GM12878 (cell line): ENCODE results near the gene RALBP1. TPM values are rescaled to one million over a fixed set of nuclear protein-coding genes. Genes with fewer than 3 reads are reported as not detected.

ENCODE experiments used
- ATAC-seq: fragments of 200-7000 bp; cut with Tn5 transposase; 3 replicates; pipeline ENCODE4 v1.9.1; 2020; ENCODE audit warnings: mild to moderate bottlenecking, moderate library complexity
- BruUV-seq: library from RNA; stranded (reverse); fragments of 400-500 nt; replicated peaks from 2 replicates; lab custom pipeline; 2021; lab: Mats Ljungman, UMichigan
- CTCF ChIA-PET: fragments of 300-600 bp; sonication (Branson Sonifier 250); formaldehyde crosslinking; extraction: SDS; loops from one replicate; lab custom pipeline; 2021; ENCODE audit warnings: inconsistent platforms; lab: Yijun Ruan, JAX
- POLR2A ChIA-PET: fragments of 350-600 bp; formaldehyde crosslinking; extraction: SDS; loops from one replicate; lab custom pipeline; 2021; ENCODE audit warnings: inconsistent platforms; lab: Charles Lee
- RAD21 ChIA-PET: fragments of 300-600 bp; sonication (Branson Sonifier 250); formaldehyde crosslinking; loops from one replicate; lab custom pipeline; 2023; ENCODE audit warnings: antibody characterized with exemption; ENCODE audit not compliant: unreplicated experiment; lab: Charles Lee
- SMC1A ChIA-PET: fragments of 300-600 bp; sonication (Branson Sonifier 250); formaldehyde crosslinking; loops from one replicate; lab custom pipeline; 2023; ENCODE audit not compliant: unreplicated experiment, uncharacterized antibody; lab: Charles Lee
- DNase-seq: peaks from one replicate; pipeline ENCODE4 v3.0.0-alpha.2; 2011; ENCODE audit warnings: low read depth, low spot score
- FAIRE-seq: peaks from 3 replicates; lab custom pipeline; 2011; peaks lifted over from hg19 to GRCh38; lab: Jason Lieb, UNC
- H2AFZ ChIP-seq: 2 replicates; pipeline ENCODE4 v1.6.0; 2011; ENCODE audit warnings: low read depth, low read length, control low read depth; ENCODE audit not compliant: control insufficient read depth
- H3K27ac ChIP-seq: 2 replicates; pipeline ENCODE4 v1.5.1; 2011; ENCODE audit warnings: control low read depth; ENCODE audit not compliant: control insufficient read depth, insufficient read depth
- H3K27me3 ChIP-seq, 2 experiments: replicated peaks in 1 of 2; 2 replicates each; pipeline versions ENCODE4 v1.6.0 to v1.6.1; 2011; ENCODE audit warnings: low read length in 1 of 2; ENCODE audit not compliant: control insufficient read depth in 2 of 2, insufficient read depth in 2 of 2
- H3K36me3 ChIP-seq, 2 experiments: 2 replicates each; pipeline ENCODE4 v1.5.1; 2011; ENCODE audit warnings: low read length in 1 of 2; ENCODE audit not compliant: control insufficient read depth in 2 of 2, insufficient read depth in 2 of 2
- H3K4me1 ChIP-seq: 2 replicates; pipeline ENCODE4 v1.6.1; 2011; ENCODE audit warnings: mild to moderate bottlenecking, low read length, moderate library complexity, mixed read lengths; ENCODE audit not compliant: control insufficient read depth, insufficient read depth
- H3K4me2 ChIP-seq: 2 replicates; pipeline ENCODE4 v1.6.0; 2011; ENCODE audit warnings: control low read depth; ENCODE audit not compliant: control insufficient read depth, insufficient read depth
- H3K4me3 ChIP-seq: fragments of 200-600 bp; sonication (generic); 2 replicates; pipeline ENCODE4 v1.5.1; 2016
- H3K79me2 ChIP-seq: 2 replicates; pipeline ENCODE4 v1.6.0; 2011; ENCODE audit warnings: low read length; ENCODE audit not compliant: control insufficient read depth, insufficient read depth
- H3K9ac ChIP-seq: 2 replicates; pipeline ENCODE4 v1.8.0; 2011; ENCODE audit warnings: low read length, control low read depth, mixed read lengths; ENCODE audit not compliant: control insufficient read depth, insufficient read depth
- H3K9me3 ChIP-seq: replicated peaks from 3 replicates; pipeline ENCODE4 v1.5.1; 2011; ENCODE audit warnings: mild to moderate bottlenecking, low read length; ENCODE audit not compliant: control insufficient read depth, insufficient read depth
- H4K20me1 ChIP-seq: 2 replicates; pipeline ENCODE4 v1.6.0; 2011; ENCODE audit not compliant: control insufficient read depth, insufficient read depth
- BACH1 ChIP-seq: fragments of 450-650 bp; IDR thresholded peaks from 2 replicates; pipeline ENCODE4 v1.6.1; 2017; ENCODE audit warnings: mild to moderate bottlenecking, borderline replicate concordance
- BHLHE40 ChIP-seq, 2 experiments: fragments of 450-650 bp in 1 of 2; IDR thresholded peaks; 2 replicates each; pipeline ENCODE4 v1.6.1; 2011 to 2017; ENCODE audit warnings: low read depth in 2 of 2, borderline replicate concordance in 1 of 2, improper control_type of control experiment in 1 of 2, low read length in 1 of 2, mild to moderate bottlenecking in 1 of 2
- CBX5 ChIP-seq: sonication (generic); IDR thresholded peaks from 2 replicates; pipeline ENCODE4 v1.6.1; 2016; ENCODE audit warnings: low read depth, moderate library complexity, mild to moderate bottlenecking, inconsistent platforms
- CREM ChIP-seq: IDR thresholded peaks from 2 replicates; pipeline ENCODE4 v1.6.1; 2014; ENCODE audit warnings: antibody characterized with exemption, low read depth
- HDAC2 ChIP-seq: fragments of 200-600 bp; sonication (generic); IDR thresholded peaks from 2 replicates; pipeline ENCODE4 v1.6.1; 2017
- IRF5 ChIP-seq: fragments of 450-650 bp; IDR thresholded peaks from 2 replicates; pipeline ENCODE4 v1.6.1; 2017; ENCODE audit warnings: borderline replicate concordance
- MLLT1 ChIP-seq: fragments of 450-650 bp; IDR thresholded peaks from 2 replicates; pipeline ENCODE4 v1.6.1; 2016; ENCODE audit warnings: mild to moderate bottlenecking
- MYB ChIP-seq: fragments of 150-350 bp; IDR thresholded peaks from 2 replicates; pipeline ENCODE4 v1.6.1; 2014; ENCODE audit warnings: mild to moderate bottlenecking, low read depth, low read length, borderline replicate concordance
- NBN ChIP-seq: fragments of 450-650 bp; IDR thresholded peaks from 2 replicates; pipeline ENCODE4 v1.6.1; 2016
- NFXL1 ChIP-seq: fragments of 450-650 bp; IDR thresholded peaks from 2 replicates; pipeline ENCODE4 v1.6.1; 2017; ENCODE audit warnings: antibody characterized with exemption, mild to moderate bottlenecking, borderline replicate concordance
- RELA ChIP-seq: fragments of 450-650 bp; IDR thresholded peaks from 2 replicates; pipeline ENCODE4 v1.8.0; 2014; ENCODE audit warnings: borderline replicate concordance; ENCODE audit not compliant: partially characterized antibody
- STAT1 ChIP-seq: fragments of 450-650 bp; conservative IDR thresholded peaks from 2 replicates; pipeline ENCODE4 v1.6.1; 2014; ENCODE audit warnings: antibody characterized with exemption, mild to moderate bottlenecking
- TCF3 ChIP-seq: IDR thresholded peaks from 2 replicates; pipeline ENCODE4 v1.6.1; 2012; ENCODE audit warnings: low read depth, mild to moderate bottlenecking, low read length, borderline replicate concordance; ENCODE audit not compliant: insufficient read depth
- ZNF207 ChIP-seq: fragments of 450-650 bp; IDR thresholded peaks from 2 replicates; pipeline ENCODE4 v1.6.1; 2014; ENCODE audit warnings: antibody characterized with exemption, mild to moderate bottlenecking, borderline replicate concordance
- WGBS: methylation state at CpG from one replicate; pipeline ENCODE4 v1.1.6; 2016; ENCODE audit warnings: low lambda C conversion rate; ENCODE audit not compliant: insufficient replicate concordance, insufficient coverage; ENCODE audit errors: missing lambda C conversion rate; 5-methylcytosine and 5-hydroxymethylcytosine counted together
- in situ Hi-C: fragments of 300-500 bp; cut with MboI; formaldehyde crosslinking; loops from 9 replicates; pipeline ENCODE4 v1.14.3; 2018; ENCODE audit warnings: mixed read lengths
- intact Hi-C: fragments of 100-400 bp; cut with micrococcal nuclease; formaldehyde crosslinking; loops from one replicate; pipeline ENCODE4 v1.14.2; 2022; ENCODE audit not compliant: unreplicated experiment
- polyA plus RNA-seq, 11 experiments: library from polyadenylated mRNA; depleted of rRNA in 4 of 11; unstranded in 6 of 11; stranded (reverse) in 5 of 11; fragments of >200 nt; fragmentation: Nextera tagmentation in 4 of 11; fragmentation: Illumina TruSeq in 1 of 11; extraction: Ambion mirVana in 4 of 11; extraction: Trizol in 1 of 11; gene quantifications; 1 replicate in 1 of 11; 2 replicates in 10 of 11; pipeline versions ENCODE4 v1.2.1 to v1.2.3, GENCODE V29; 2011 to 2016; ENCODE audit warnings: inconsistent platforms in 2 of 11, missing spikeins in 2 of 11, low read depth in 1 of 11
- total RNA-seq, 4 experiments: library from RNA; depleted of rRNA in 3 of 4; stranded (reverse); fragments of >200 nt in 3 of 4; fragmentation: Illumina TruSeq in 1 of 4; extraction: Trizol in 1 of 4; gene quantifications; 2 replicates each; pipeline versions ENCODE4 v1.2.1 to v1.2.3, GENCODE V29; 2013 to 2021
- TF ChIP-seq, protein P1 (sequence below): fragments of 450-650 bp; IDR thresholded peaks from 2 replicates; pipeline ENCODE4 v1.6.1; 2014; ENCODE audit warnings: mild to moderate bottlenecking

Gene RALBP1
- total and polyA plus RNA-seq, 10 of the 15 experiments (the other 5 are each of a cell fraction or from before 2014, with no cell fraction given), result 11.2 to 46.9 (median 41.8) TPM

GRCh38 chr18:9537677-9538076 is 62.4 kb downstream of the RALBP1 start:
- intact Hi-C loops, result no loop called here
- TF ChIP-seq, protein P1, sequence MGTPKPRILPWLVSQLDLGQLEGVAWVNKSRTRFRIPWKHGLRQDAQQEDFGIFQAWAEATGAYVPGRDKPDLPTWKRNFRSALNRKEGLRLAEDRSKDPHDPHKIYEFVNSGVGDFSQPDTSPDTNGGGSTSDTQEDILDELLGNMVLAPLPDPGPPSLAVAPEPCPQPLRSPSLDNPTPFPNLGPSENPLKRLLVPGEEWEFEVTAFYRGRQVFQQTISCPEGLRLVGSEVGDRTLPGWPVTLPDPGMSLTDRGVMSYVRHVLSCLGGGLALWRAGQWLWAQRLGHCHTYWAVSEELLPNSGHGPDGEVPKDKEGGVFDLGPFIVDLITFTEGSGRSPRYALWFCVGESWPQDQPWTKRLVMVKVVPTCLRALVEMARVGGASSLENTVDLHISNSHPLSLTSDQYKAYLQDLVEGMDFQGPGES, result no peak
- TF ChIP-seq MYB (no peak), NBN (no peak), STAT1 (no peak), BHLHE40 (IDR thresholded peaks at IDR 0.05; ENCODE audit: borderline replicate concordance in 1 of 2, low read depth in 2 of 2, low read length in 1 of 2) (no peak), CREM (no peak), CBX5 (no peak), ZNF207 (no peak), IRF5 (no peak), TCF3 (no peak), MLLT1 (no peak), RELA (no peak), HDAC2 (no peak), BACH1 (no peak), NFXL1 (no peak)
- no peak for FAIRE-seq
- WGBS, result 93% methylated on average over 6 of the region's 6 CpGs
- DNase-seq, result no peak
- H2AFZ ChIP-seq, result no peak overlapping the region
- no peaks in the 10 kb centered on the region for H3K27me3 ChIP-seq
- H3K27ac ChIP-seq, result no peak overlapping the region
- ChIA-PET SMC1A (interaction anchor here (1.3 kb wide), 1 partner anchor 8 kb away, joined by 5 read pairs; no protein-coding TSS in a partner anchor), POLR2A (interaction anchor here (0.5 kb wide), 1 partner anchor 27 kb away, joined by 3 read pairs; no protein-coding TSS in a partner anchor), RAD21 (no interaction called here), CTCF (interaction anchor here (0.6 to 0.7 kb wide), 2 partner anchors 333 to 387 kb away, joined by 3 read pairs; no protein-coding TSS in a partner anchor)
- peaks cover 9 to 14% of the 10 kb centered on the region in 2 experiments for H3K36me3 ChIP-seq
- no peak for ATAC-seq
- no peaks in the 10 kb centered on the region for H4K20me1 ChIP-seq
- no peaks in the 10 kb centered on the region for H3K4me1 ChIP-seq
- no peaks in the 10 kb centered on the region for H3K9me3 ChIP-seq
- H3K9ac ChIP-seq, result no peak overlapping the region
- no peak overlapping the region for H3K4me3 ChIP-seq
- no peaks in the 10 kb centered on the region for H3K79me2 ChIP-seq
- in situ Hi-C loops, result no loop called here
- no TSS peak for BruUV-seq
- no peak overlapping the region for H3K4me2 ChIP-seq
